Upper lobe of left lung (tissue), 6 donors: ENCODE results near the gene MTG2. TPM values are rescaled to one million over a fixed set of nuclear protein-coding genes. Genes with fewer than 3 reads are reported as not detected.

ENCODE experiments used
- ATAC-seq, 2 donors: fragments of 200-7000 bp; cut with Tn5 transposase; one replicate each; pipeline ENCODE4 v1.9.1; 2022; ENCODE audit warnings: mild to moderate bottlenecking in 2 of 2, moderate library complexity in 2 of 2; ENCODE audit not compliant: low FRiP score in 2 of 2
- DNase-seq, 2 donors: peaks; one replicate each; pipeline ENCODE4 v3.0.0-alpha.2; 2019 to 2020
- H3K27ac ChIP-seq, 4 donors: fragments of 200-600 bp; sonication (generic); one replicate each; pipeline ENCODE4 v1.5.1; 2016 to 2019
- H3K27me3 ChIP-seq, 4 donors: fragments of 200-600 bp; sonication (generic); one replicate each; pipeline ENCODE4 v1.5.1; 2017 to 2019
- H3K36me3 ChIP-seq, 4 donors: fragments of 200-600 bp; sonication (generic); one replicate each; pipeline ENCODE4 v1.5.1; 2016 to 2019
- H3K4me1 ChIP-seq, 4 donors: fragments of 200-600 bp; sonication (generic); one replicate each; pipeline ENCODE4 v1.5.1; 2018 to 2019
- H3K4me3 ChIP-seq, 4 donors: fragments of 200-600 bp; sonication (generic); one replicate each; pipeline ENCODE4 v1.5.1; 2017 to 2019; ENCODE audit warnings: mild to moderate bottlenecking in 2 of 4, moderate library complexity in 1 of 4
- H3K9me3 ChIP-seq, 4 donors: fragments of 200-600 bp; sonication (generic); one replicate each; pipeline ENCODE4 v1.5.1; 2018 to 2019
- CTCF ChIP-seq, 6 experiments: fragments of 450-650 bp in 4 of 6; fragments of 200-600 bp in 2 of 6; sonication (generic) in 2 of 6; IDR thresholded peaks; one replicate each; pipeline ENCODE4 v1.5.1; 2016 to 2019; ENCODE audit warnings: antibody characterized with exemption in 6 of 6
- EP300 ChIP-seq, 4 donors: sonication (generic); formaldehyde crosslinking; IDR thresholded peaks; one replicate each; pipeline ENCODE4 v1.5.1; 2017; ENCODE audit warnings: antibody characterized with exemption in 4 of 4, control low read depth in 2 of 4
- POLR2A ChIP-seq, 4 donors: fragments of 450-650 bp; IDR thresholded peaks; one replicate each; pipeline ENCODE4 v1.5.1; 2016 to 2017; ENCODE audit warnings: antibody characterized with exemption in 4 of 4, mild to moderate bottlenecking in 2 of 4
- POLR2AphosphoS5 ChIP-seq, 2 donors: sonication (generic); formaldehyde crosslinking; IDR thresholded peaks; one replicate each; pipeline ENCODE4 v1.5.1; 2017; ENCODE audit warnings: antibody characterized with exemption in 2 of 2
- WGBS, 2 donors: methylation state at CpG; one replicate each; pipeline ENCODE4 v1.1.5; 2017 to 2018; 5-methylcytosine and 5-hydroxymethylcytosine counted together
- total RNA-seq, 6 donors: library from RNA; depleted of rRNA in 4 of 6; stranded (reverse); fragments of >200 nt in 4 of 6; gene quantifications; one replicate each; pipeline versions ENCODE4 v1.1.0 to v1.2.1, GENCODE V29; 2016 to 2021
- donor health status: DM: no; HTN: no; CAD: no; lungs with moderate emphysema.
- donor health status: DM: no; HTN: yes; CAD: no; lungs with severe emphysema.

The MTG2 gene
- total RNA-seq, 6 donors from 2014 or later = 28.3 to 42.3 (median 32.0) TPM

- Histone ChIP-seq H3K4me1 (no peaks in the 10 kb centered on the region), H3K4me3 (no peak overlapping the region), H3K9me3 (no peaks in the 10 kb centered on the region), H3K27ac (no peak overlapping the region), H3K36me3 (peaks cover 27 to 86% (median 56%) of the 10 kb centered on the region in 4 donors), H3K27me3 (no peaks in the 10 kb centered on the region)
- ATAC-seq (no peak), DNase-seq (no peak)
- TF ChIP-seq POLR2AphosphoS5 (IDR thresholded peaks at IDR 0.05) = no peak
- TF ChIP-seq CTCF (IDR thresholded peaks at IDR 0.05) = no peak
- TF ChIP-seq EP300 (IDR thresholded peaks at IDR 0.05) = no peak
- no peak for TF ChIP-seq POLR2A (IDR thresholded peaks at IDR 0.05)
- 82 to 92% methylated on average over 9 of the region's 9 CpGs for WGBS, 2 donors
Measured at GRCh38 chr20:62197311-62197710, 14.5 kb downstream of the MTG2 start.

- DNase-seq = peak in 1 of 2 donors; percentile 66
- WGBS, 2 donors = 94% methylated on average over 18 of the region's 18 CpGs
- no peak overlapping the region for H3K4me3 ChIP-seq
- H3K27me3 ChIP-seq = no peaks in the 10 kb centered on the region
- no peaks in the 10 kb centered on the region for H3K9me3 ChIP-seq
- no peak for ATAC-seq
- no peak overlapping the region for H3K27ac ChIP-seq
- no peak for TF ChIP-seq POLR2A (IDR thresholded peaks at IDR 0.05)
- no peak for TF ChIP-seq CTCF (IDR thresholded peaks at IDR 0.05)
- TF ChIP-seq EP300 (IDR thresholded peaks at IDR 0.05) = no peak
- no peak for TF ChIP-seq POLR2AphosphoS5 (IDR thresholded peaks at IDR 0.05)
- no peaks in the 10 kb centered on the region for H3K4me1 ChIP-seq
- H3K36me3 ChIP-seq = peaks cover 27 to 89% (median 56%) of the 10 kb centered on the region in 4 donors
Measured at GRCh38 chr20:62197801-62198200, 15.0 kb downstream of the MTG2 start.

- TF ChIP-seq CTCF (IDR thresholded peaks at IDR 0.05) = no peak
- TF ChIP-seq EP300 (IDR thresholded peaks at IDR 0.05) = no peak
- no peak for TF ChIP-seq POLR2AphosphoS5 (IDR thresholded peaks at IDR 0.05)
- no peak for TF ChIP-seq POLR2A (IDR thresholded peaks at IDR 0.05)
- H3K9me3 ChIP-seq = no peaks in the 10 kb centered on the region
- no peak for ATAC-seq
- no peaks in the 10 kb centered on the region for H3K4me1 ChIP-seq
- H3K36me3 ChIP-seq = peaks cover 27 to 91% (median 58%) of the 10 kb centered on the region in 4 donors
- no peak overlapping the region for H3K27ac ChIP-seq
- peak in 1 of 2 donors; percentile 47 for DNase-seq
- WGBS, 2 donors = 93% methylated on average over 16 to 17 of the region's 17 CpGs
- no peaks in the 10 kb centered on the region for H3K27me3 ChIP-seq
- no peak overlapping the region for H3K4me3 ChIP-seq
Measured at GRCh38 chr20:62198496-62198895, 15.7 kb downstream of the MTG2 start.

- Histone ChIP-seq H3K27ac (no peak overlapping the region), H3K4me3 (no peak overlapping the region), H3K27me3 (no peaks in the 10 kb centered on the region), H3K4me1 (no peaks in the 10 kb centered on the region), H3K9me3 (no peaks in the 10 kb centered on the region), H3K36me3 (peaks cover 27 to 89% (median 60%) of the 10 kb centered on the region in 4 donors)
- DNase-seq = peak in 1 of 2 donors; percentile 65
- ATAC-seq = no peak
- WGBS, 2 donors = 98 to 99% methylated on average over 16 to 18 of the region's 18 CpGs
- TF ChIP-seq EP300 (IDR thresholded peaks at IDR 0.05) (no peak), CTCF (IDR thresholded peaks at IDR 0.05) (no peak), POLR2AphosphoS5 (IDR thresholded peaks at IDR 0.05) (no peak), POLR2A (IDR thresholded peaks at IDR 0.05) (no peak)
Measured at GRCh38 chr20:62198931-62199330, 16.1 kb downstream of the MTG2 start.

- Histone ChIP-seq H3K4me1 (no peaks in the 10 kb centered on the region), H3K36me3 (peaks cover 27 to 77% (median 60%) of the 10 kb centered on the region in 4 donors), H3K27ac (no peak overlapping the region), H3K9me3 (no peaks in the 10 kb centered on the region), H3K27me3 (no peaks in the 10 kb centered on the region), H3K4me3 (no peak overlapping the region)
- ATAC-seq (no peak), DNase-seq (peak in 1 of 2 donors; percentile 70)
- TF ChIP-seq POLR2AphosphoS5 (IDR thresholded peaks at IDR 0.05) (no peak), EP300 (IDR thresholded peaks at IDR 0.05) (no peak), CTCF (IDR thresholded peaks at IDR 0.05) (no peak), POLR2A (IDR thresholded peaks at IDR 0.05) (no peak)
- 94 to 97% methylated on average over 21 to 38 of the region's 38 CpGs for WGBS, 2 donors
Measured at GRCh38 chr20:62200491-62201172, 17.8 kb downstream of the MTG2 start.
